ENCODE results near the gene TUBB4A.

The TUBB4A gene

DNA sequence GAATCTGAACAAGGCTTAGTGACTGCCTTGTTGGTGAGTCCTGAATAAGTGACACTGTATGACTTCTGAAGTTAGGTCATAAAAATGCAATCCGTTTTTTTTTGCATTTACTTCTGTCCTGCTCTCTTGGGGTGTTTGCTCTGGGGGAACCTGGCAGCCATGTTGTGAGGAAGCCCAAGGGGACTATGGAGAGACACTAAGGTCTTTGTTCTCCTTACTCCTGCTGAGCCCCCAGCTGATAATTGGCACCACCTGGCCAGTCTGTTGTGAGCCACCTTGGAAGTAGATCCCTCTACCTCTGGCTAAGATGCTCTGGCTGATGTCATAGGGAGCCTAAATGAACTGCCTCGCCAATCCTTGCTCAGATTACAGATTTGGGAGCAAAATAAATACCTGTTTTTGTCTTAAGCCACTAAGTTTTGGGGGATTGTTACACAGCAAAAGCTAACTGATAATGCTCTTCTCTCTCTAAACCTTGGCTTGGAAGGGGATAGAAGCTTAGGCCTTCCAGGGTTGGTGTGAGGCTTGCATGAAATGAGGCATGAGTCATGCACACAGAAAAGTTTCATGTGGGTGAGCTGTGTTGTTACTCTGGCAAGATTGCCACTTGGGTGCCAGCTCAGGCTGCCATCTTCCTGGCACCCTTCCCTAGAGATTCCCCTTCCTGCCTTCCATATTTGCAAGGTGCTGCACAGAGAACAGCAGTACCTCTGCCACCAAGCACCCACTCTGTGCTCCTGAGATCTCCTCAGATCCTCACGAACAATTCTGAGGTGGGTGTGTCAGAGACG is 10.1 kb downstream of the TUBB4A start:
- no peak for DNase-seq

DNA sequence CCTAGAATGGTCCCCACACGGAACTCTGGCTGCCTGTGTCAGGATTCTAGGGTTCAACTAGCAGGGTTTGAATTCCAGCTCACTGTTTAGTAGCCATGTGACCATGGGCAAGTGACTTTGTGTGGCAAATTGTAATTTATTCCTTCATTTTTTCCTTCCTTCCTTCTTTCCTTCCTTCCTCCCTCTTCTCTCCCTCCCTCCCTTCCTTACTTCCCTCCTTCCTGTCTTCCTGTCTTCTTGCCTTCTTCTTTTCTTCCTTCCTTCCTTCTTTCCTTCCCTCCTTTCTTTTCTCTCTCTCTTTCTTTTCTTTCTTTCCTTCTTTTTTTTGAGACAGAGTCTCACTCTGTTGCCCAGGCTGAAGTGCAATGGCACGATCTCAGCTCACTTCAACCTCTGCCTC is 12.0 kb downstream of the TUBB4A start:
- DNase-seq, result no peak

DNA sequence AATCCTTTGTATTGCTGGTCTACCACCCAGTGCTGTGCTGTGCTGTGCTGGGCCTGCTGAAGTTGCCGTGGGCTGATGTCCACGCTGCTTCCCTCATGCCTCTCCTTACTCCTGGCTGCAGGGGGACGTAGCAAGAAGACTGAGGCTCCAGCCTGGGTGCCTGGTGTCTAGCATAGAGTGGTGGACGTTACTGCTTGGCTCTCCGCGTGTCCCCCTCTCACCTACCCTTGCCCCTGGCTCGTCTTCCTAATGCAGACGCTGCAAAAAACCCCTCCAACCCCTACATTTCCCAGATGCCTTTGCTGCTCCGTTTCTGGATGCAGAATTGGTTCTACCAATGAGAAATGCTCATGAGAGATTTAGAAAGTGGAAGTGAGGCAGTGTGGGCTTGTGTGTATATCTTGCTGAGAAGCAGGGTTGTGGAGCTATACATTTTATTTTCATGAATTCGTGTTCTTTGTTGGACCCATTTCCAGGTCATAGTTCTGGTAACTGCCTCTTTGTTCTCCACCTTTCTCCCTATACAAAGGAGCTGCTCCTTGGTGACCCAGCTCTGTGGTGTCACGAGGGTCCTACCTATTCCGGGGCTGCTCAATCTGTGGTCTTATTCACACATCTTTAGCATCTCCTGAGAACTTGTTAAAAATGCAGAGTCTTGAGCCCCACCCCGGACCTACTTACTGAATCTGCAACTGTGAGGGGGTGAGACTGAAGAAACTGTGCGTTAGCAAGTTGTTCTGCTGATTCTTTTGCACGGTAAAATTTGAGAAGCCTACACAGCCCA is 12.6 kb downstream of the TUBB4A start:
- no peak for DNase-seq

DNA sequence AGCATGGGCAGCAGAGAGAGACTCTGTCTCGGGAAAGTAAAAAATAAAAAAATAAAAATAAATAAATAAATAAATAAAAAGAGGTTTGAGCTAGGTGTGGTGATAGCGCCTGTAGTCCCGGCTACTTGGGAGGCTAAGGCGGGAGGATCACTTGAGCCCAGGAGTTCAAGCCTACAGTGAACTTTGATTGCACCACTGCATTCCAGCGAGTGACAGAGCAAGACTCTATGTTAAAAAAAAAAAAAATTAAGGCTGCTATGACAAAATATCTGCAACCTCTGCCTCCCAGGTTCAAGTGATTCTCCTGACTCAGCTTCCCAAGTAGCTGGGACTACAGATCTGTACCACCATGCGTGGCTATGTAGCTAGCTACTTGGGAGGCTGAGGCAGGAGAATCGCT is 17.3 kb downstream of the TUBB4A start:
- DNase-seq, result no peak

DNA sequence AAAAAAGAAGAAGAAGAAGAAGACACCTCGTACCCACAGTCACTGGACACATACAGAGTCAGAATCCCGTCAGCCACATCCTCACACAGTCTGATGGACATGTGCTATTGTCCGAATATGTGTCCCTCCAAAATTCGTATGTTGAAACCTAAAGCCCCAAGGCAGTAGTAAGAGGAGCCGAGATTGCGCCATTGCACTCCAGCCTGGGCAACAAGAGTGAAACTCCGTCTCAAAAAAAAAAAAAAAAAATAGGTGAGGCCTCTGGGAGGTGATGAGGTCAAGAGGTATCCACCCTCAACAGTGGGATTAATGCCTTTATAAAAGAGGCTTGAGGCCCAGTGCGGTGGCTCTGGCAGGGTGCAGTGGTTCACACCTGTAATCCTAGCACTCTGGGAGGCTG is 17.9 kb downstream of the TUBB4A start:
- DNase-seq, result no peak

DNA sequence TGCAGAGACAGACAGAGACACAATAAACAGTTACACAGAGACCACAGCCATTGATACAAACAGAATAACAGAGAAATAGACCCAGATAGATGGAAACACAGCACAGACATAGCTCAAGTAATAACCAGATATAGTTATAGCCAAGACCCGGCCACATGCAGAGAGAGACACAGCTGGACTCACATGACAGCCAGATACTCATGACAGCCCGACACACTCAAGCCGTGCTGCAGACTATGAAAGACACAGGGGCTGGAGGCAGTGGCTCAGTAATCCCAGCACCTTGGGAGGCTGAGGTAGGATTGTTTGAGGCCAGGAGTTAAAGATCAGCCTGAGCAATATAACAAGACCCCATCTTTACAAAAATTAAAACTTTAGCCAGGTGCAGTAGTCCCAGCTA is 18.9 kb downstream of the TUBB4A start:
- no peak for DNase-seq

DNA sequence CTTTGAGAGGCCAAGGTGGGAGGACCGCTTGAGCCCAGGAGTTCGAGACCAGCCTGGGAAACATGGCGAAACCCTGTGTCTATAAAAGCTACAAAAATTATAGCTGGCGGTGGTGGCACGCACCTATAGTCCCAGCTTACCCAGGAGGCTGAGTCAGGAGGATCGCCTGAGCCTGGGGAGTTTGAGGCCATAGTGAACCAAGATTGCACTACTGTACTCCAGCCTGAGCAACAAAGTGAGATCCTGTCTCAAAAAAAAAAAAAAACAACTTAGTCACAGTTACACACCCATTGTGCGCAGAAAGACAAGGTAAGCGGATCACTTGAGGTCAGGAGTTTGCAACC is 19.8 kb downstream of the TUBB4A start:
- no peak for DNase-seq

DNA sequence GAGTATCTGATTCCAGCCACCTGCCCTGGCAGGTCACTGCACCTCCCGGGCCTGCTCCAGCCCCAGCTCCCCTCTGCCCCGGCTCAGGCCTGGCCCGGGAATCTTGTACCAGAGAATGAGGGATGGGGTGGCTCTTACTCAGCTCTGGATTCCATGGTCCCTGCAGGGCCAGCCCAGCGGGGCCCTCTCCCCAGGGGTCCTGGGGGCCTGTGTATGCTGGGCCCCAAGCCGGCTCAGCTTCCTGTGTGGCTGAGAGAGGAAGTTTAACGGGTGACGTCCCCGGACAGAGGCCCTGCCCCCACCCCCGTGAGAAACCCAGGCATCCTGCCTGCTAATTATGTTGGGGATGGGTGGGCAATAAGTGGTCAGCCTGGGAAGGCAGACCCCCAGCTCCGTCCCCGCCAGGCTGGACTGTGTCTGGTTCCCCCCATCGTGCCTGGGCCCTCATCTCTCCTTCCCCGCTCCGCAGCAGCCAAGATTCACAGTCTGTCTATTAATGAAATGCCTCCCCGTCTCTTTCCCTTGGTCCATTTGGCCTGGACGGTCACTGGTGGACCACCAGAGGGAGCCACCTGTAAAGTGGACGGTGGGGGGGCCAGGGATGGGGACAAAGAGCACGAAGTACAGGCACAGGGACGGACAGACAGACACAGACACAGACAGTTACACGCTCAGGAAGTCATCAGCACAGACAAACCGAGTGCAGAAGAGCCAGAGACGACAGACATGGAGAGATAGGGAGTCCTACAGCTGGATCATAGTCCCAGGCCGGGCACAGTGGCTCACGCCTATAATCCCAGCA is 20.4 kb downstream of the TUBB4A start, which contains the start of gene DENND1C:
Gene DENND1C (minus strand): TSS at position 247 of the 802 bp plus-strand sequence. CDS start 92 bp downstream, at position 155.
- no peak for DNase-seq

DNA sequence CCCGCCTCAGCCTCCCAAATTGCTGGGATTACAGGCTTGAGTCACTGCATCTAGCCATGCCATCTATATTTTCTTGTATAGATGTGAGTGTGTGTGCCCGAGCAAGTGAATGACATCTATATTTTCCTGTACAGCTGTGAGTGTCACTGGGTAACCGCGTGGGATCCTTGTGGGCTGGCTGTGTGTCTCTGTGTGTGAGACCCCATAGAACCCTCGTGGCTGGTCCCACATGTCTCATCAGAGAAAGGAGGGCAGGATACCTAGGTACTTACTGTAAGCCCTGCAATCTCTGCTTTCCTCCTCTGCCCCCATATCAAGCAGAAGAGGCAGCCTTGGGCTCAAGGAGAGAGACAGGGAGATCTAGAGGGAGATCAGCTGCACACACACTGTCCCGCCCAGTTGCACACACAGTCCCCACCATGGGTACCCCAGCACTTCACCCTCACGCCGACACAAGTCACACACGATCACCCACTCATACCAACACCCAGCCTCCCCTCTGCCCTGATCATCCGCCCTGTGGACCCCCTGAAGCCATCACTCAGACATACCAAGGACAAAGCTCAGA is 21.2 kb downstream of the TUBB4A start:
- DNase-seq, result no peak

DNA sequence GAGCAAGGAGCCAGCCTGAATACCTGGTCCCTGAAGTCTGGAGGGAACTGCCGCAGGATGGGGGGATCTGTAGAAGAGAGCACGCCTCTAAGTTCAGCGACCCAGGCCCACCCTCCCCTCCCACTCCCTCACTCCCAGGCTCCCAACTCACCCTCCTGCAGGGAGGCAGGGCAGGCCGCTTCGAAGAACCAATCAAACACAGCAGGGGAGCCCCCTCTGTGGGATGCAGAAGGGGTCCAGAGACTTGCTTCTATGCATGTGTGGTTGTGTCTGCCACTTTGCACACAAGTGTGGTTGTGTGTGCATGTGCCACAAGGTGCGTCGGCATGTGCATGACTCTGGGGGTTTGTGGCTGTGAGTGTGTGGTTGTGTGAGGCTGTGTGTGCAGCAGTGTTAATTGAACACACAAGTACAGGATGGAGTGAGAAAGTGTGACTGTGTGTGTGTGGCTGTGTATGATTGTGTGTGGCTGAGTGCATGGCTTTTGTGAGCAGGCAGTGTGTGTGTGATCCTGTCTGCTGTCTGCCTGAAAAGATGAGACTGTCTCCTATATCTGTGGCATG is 22.2 kb downstream of the TUBB4A start:
- DNase-seq, result no peak

DNA sequence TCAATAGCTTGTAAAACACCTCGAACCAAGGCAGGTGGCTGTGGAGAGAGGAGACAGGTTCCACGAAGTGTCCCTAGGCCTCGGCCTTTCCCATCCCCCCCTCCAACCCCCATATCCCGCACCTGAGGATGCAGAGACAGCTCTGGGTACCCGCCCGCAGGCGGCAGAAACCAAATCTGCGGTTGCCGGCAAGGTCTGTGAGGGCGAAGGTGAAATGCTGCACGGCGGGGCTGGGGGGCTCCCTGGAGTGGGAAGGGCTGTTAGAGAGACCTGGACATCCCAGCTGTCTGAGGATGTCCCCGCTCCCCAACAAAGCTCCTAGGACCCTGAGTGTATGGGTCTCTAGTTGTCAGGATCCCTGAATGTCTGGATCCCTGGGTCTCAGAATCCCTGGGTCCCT is 23.3 kb downstream of the TUBB4A start:
- DNase-seq, result no peak

DNA sequence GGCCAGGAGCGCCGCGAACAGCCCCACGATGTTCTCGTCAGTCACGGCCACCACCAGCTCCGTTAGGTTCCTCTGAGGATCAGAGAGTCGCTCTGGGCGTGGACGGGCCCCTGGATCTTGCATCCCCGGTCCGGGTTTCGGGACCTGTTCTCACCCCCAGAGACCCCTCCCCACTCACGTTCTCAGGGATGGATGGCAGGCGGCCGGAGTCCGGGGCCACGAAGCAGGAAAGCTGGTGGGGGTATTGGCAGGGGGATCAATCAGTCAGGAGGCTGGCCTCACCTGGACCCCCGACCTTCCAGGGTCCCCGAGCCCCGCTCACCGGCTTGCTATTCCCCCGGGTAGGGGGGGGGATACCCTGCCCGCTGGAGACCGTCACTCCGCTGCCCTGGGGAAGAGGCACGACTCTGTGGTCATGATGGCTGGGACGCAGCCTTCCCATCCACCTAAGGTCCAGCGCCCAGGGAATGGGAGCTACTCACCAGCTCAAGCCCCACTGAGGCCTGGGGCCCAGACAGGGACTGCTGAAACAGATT is 25.1 kb downstream of the TUBB4A start:
- DNase-seq, result no peak

DNA sequence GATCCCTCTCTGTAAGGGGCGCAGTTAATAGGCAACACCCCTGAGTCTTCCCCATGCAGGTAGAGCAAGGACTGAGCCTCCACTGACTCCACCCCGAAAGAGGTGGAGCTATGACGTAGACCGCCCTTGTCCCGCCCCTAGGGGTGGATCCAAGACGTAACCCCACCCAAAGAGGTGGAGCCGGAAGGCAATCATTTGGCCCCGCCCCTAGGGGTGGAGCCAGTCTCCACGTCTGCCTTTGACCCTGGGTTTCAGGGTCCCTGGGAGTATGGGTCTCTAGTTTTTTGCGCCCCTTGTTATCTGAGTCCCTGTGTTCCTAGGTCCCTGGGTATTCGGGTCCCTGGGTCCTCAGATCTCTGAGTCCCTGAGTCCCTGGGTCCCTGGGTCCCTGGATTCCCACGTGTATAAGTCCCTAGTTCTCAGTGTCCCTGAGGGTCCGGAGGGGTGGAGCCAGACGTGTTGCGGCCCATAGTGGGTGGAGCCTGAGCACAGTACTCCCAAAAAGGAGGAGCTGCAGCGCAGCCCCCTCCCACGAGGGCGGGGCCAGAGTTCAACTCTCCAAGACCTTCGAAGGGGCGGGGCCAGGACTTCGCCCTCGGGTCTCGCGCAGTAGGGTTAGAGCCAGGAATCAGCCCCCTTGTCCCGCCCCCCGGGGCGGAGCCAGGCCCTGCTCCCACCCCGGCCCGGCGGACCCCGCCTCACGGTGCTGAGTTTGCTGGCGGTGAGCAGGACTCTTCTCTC is 25.8 kb downstream of the TUBB4A start:
- DNase-seq, result no peak

DNA sequence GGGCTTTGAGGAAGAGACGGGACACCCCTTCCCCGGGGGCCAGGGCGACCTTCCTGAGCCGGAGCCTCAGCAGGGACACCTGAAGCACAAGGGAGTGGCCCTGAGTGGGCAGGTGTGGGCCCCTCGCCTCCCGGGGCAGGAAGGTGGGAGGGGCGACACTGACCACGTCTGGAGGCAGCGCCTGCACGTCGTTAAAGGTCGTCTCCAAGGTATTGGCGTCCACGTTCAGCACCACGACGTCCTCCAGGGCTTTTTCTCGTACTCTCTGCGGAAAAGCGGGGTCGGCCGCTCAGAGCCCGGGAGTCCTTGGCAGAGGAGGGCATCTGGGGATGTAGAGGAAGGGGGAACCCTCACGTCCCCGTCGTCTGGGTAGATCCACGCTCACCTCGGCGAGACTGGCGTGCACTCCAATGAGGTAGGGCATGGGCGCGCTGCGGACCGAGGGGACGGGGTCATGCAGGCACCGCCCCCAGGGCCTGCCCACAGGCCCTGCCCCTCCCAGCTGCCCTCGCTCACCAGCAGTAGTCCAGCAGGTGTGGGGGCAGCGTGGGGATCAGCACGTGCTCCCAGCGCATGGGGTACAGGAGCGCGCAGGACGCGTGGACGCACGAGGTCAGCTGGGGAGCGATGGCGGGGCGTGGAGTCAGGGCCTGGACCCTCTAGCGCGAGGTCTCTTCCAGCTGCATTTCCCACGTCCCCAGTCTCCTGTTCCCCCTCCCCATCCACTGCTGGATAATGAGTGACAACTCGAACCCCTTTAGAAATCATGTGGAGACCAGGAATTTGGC is 26.6 kb downstream of the TUBB4A start:
- no peak for DNase-seq

DNA sequence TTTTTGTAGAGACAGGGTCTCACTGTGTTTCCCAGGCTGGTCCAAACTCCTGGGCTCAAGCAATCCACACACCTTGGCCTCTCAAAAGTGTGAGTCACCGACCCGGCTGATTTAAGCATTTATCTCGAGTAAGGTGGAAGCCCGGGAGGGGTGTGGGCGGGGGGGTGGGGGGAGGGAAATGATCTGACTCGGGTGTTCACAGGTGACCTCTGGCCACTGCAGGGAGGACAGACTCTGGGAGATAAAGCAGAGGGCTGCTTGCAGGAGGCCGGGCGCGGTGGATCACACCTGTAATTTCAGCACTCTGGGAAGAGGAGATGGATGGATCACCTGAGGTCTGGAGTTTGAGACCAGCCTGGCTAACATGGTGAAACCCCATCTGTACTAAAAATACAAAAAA is 28.5 kb downstream of the TUBB4A start:
- no peak for DNase-seq

DNA sequence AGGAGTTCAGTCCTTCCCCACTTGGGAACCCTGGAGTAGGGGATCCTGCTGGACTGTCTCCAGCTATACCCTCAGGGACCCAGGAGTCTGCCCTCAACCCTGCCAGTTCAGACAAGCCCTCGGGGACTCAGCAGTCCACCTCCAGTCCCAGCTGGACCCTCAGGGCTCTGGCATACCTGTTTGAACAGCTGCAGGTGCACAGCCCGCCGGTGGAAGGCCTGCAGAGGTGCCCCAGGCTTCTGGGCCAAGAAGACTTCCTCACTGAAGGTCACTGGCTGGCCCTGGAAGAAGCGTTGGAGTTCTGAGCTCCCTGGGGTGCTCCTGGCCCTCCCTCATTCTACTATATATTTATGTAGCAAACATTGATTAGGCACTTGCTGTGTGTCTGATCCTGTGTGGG is 29.4 kb downstream of the TUBB4A start:
- DNase-seq, result no peak

DNA sequence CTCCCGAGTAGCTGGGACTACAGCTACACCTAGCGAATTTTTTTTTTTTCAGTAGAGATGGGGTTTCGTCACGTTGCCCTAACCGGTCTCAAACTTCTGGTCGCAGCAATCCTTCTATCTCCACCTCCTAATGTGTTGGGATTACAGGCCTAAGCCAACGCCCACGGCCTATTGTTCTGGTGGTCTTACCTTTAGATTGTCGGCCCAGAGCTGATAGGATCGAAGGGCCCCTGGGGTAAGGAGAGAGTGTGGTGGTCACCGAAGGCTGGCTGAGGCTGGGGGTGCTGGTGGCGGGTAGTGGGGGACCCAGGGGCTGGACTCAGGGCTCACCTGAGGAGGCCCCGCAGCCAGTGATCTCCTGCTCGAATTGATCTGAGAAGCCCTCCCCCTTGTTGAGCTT is 31.0 kb downstream of the TUBB4A start:
- no peak for DNase-seq

DNA sequence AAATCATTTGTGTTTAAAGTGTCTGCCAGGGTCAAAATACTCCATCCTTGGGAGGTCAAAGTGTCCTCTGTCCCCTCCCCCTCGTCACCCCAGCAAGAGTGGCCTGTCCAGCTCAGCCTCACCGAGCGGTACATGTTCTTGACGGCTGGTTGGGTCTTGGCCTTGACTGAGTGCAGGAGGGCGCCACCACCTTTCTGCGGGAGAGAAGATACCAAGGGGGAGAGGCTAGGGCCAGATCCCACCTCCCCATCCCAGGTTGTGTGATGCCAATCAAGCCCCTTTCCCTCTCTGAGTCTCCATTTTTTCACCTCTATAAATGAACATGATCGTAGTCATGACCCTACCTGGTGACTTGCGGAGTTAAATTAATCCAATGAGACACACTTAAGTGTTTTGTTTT is 31.9 kb downstream of the TUBB4A start:
- DNase-seq, result no peak

DNA sequence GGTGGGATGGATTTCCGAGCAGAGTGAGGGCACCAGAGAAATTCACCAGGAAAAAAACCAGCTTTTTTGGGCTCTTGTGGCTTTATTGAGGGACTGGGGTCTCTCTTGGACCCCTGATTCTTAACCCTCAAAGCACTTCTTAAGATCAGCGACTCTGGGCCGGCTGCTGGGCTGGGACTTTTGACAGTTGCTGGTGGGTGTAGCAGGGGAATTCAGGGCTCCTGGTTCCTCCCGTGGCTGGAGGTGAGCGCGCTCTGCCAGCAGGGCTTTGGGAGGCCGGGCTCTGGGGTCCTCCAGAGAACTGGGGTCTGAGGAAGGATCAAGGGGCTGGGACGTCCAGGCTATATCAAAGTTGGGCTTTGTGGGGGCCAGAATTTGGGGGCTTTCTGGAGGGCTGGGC is 34.7 kb downstream of the TUBB4A start:
- DNase-seq, result no peak

DNA sequence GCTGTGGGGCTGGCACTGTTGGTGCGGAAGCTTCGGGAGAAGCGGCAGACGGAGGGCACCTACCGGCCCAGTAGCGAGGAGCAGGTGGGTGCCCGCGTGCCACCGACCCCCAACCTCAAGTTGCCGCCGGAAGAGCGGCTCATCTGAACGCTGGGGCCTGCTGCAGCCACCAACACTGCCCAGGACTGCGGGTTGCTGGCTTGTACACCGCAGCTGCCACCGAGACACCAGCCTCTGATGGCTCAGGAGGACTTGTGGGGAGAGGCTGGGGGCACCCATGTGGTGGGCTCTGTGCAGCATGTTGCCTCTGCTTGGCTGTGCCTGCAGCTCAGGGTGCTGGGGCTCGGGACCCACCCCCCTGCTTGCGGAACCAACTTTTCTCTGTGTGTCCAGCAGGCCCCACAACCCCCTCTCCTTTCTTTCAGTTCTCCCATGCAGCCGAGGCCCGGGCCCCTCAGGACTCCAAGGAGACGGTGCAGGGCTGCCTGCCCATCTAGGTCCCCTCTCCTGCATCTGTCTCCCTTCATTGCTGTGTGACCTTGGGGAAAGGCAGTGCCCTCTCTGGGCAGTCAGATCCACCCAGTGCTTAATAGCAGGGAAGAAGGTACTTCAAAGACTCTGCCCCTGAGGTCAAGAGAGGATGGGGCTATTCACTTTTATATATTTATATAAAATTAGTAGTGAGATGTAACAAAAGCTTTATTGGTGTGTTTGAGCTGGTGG is 35.4 kb downstream of the TUBB4A start:
- DNase-seq, result no peak
